Measurements from ENCODE around the gene F2. TPM values are rescaled to one million over a fixed set of nuclear protein-coding genes. Genes with fewer than 3 reads are reported as not detected.

Gene F2
- total RNA-seq, 1 experiment from 2014 or later = not detected

DNA sequence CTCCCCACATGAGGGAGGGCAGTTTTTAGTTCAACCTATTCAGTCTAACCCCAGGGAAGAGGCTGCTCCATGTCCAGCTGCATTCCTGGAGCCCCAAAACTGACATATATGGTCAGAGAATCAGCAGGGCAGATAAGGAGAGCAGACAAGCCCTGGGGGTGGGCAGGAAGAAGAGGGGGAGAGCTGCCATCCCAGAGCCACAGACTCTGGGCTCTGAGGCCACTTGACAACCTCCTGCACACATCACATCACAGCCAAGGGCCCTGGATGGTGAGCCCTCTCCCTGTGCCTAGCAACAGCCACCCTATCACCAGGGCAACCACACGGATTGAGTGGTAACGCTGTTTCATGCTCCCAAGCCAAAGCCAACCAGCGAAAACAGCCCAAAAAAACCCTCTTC lies 21.7 kb upstream of the F2 start:
- no TSS peak for BruUV-seq (replicated peaks)
- ChIA-PET CTCF (no interaction called here), POLR2A (interaction anchor here (0.9 to 7.0 kb wide), 3 partner anchors 11 to 81 kb away, joined by 5 to 150 read pairs (median 7); no protein-coding TSS in a partner anchor)
- Mint-ChIP-seq H3K4me1 (ENCODE audit: insufficient read depth, unreplicated experiment) (peaks cover 21% of the 10 kb centered on the region), H3K9me3 (ENCODE audit: unreplicated experiment) (no peaks in the 10 kb centered on the region), H3K27ac (ENCODE audit: low read depth, unreplicated experiment) (peak overlapping the region; percentile 13), H3K36me3 (ENCODE audit: insufficient read depth, unreplicated experiment) (peaks cover 54% of the 10 kb centered on the region), H3K27me3 (ENCODE audit: insufficient read depth, unreplicated experiment) (no peaks in the 10 kb centered on the region), H3K4me3 (ENCODE audit: unreplicated experiment) (no peak overlapping the region)
- DNase-seq (ENCODE audit: unreplicated experiment) = no peak
- intact Hi-C loops (cut with micrococcal nuclease) = no loop called here
- TF ChIP-seq, protein P1, sequence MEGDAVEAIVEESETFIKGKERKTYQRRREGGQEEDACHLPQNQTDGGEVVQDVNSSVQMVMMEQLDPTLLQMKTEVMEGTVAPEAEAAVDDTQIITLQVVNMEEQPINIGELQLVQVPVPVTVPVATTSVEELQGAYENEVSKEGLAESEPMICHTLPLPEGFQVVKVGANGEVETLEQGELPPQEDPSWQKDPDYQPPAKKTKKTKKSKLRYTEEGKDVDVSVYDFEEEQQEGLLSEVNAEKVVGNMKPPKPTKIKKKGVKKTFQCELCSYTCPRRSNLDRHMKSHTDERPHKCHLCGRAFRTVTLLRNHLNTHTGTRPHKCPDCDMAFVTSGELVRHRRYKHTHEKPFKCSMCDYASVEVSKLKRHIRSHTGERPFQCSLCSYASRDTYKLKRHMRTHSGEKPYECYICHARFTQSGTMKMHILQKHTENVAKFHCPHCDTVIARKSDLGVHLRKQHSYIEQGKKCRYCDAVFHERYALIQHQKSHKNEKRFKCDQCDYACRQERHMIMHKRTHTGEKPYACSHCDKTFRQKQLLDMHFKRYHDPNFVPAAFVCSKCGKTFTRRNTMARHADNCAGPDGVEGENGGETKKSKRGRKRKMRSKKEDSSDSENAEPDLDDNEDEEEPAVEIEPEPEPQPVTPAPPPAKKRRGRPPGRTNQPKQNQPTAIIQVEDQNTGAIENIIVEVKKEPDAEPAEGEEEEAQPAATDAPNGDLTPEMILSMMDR (IDR thresholded peaks at IDR 0.05; ENCODE audit: unreplicated experiment) = no peak

DNA sequence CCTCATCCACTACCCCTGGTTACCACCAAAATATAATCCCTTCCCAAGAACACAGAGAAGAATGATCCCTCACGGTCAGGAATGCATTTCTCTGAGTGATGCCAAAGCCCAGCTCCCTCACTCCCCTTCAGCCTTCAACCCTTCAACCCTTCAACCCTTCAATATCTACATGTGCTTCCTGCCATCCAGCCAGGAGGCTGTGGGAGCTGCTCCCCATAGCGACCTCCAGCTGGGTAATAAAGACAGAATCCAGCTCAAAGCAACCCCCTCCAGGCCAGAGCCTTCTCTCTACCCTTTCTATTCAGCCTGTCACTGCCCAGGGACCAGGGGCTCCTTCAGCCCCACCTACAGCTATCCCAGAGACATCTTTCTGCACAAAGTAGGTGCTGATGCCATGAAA lies 21.3 kb upstream of the F2 start:
- ChIA-PET CTCF (interaction anchor here (0.7 kb wide), 1 partner anchor 10 kb away, joined by 5 read pairs; no protein-coding TSS in a partner anchor), POLR2A (interaction anchor here (0.9 to 7.0 kb wide), 3 partner anchors 11 to 81 kb away, joined by 5 to 150 read pairs (median 7); no protein-coding TSS in a partner anchor)
- peaks cover 21% of the 10 kb centered on the region for H3K4me1 Mint-ChIP-seq (ENCODE audit: insufficient read depth, unreplicated experiment)
- TF ChIP-seq, protein P1 (IDR thresholded peaks at IDR 0.05; ENCODE audit: unreplicated experiment) = no peak
- no peaks in the 10 kb centered on the region for H3K27me3 Mint-ChIP-seq (ENCODE audit: insufficient read depth, unreplicated experiment)
- peaks cover 55% of the 10 kb centered on the region for H3K36me3 Mint-ChIP-seq (ENCODE audit: insufficient read depth, unreplicated experiment)
- DNase-seq (ENCODE audit: unreplicated experiment) = no peak
- H3K9me3 Mint-ChIP-seq (ENCODE audit: unreplicated experiment) = no peaks in the 10 kb centered on the region
- no peak overlapping the region for H3K4me3 Mint-ChIP-seq (ENCODE audit: unreplicated experiment)
- intact Hi-C loops (cut with micrococcal nuclease) = no loop called here
- H3K27ac Mint-ChIP-seq (ENCODE audit: low read depth, unreplicated experiment) = peak overlapping the region; percentile 13
- BruUV-seq (replicated peaks) = no TSS peak

DNA sequence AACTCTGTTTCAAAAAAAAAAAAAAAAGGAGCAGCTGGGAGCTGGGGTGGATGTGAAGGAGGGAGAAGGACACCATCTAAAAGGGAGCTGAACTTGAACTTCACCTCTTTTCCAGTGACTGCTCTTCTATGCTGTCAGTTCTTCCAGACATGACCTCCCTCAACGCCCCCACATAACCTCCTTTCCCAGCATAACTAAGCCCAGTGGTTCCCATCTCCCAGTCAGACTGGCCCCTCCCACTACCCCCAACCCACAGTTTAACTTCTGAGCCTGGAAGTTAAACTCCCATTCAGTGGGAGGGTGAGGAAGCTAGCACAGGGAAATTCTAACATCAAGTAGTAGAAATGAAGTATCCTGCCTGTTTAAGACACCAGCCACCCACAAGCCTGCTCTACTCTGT lies 20.4 kb upstream of the F2 start:
- no peaks in the 10 kb centered on the region for H3K27me3 Mint-ChIP-seq (ENCODE audit: insufficient read depth, unreplicated experiment)
- DNase-seq (ENCODE audit: unreplicated experiment) = no peak
- H3K27ac Mint-ChIP-seq (ENCODE audit: low read depth, unreplicated experiment) = no peak overlapping the region
- intact Hi-C loops (cut with micrococcal nuclease) = no loop called here
- TF ChIP-seq, protein P1 (IDR thresholded peaks at IDR 0.05; ENCODE audit: unreplicated experiment) = no peak
- no peaks in the 10 kb centered on the region for H3K9me3 Mint-ChIP-seq (ENCODE audit: unreplicated experiment)
- no TSS peak for BruUV-seq (replicated peaks)
- peaks cover 52% of the 10 kb centered on the region for H3K36me3 Mint-ChIP-seq (ENCODE audit: insufficient read depth, unreplicated experiment)
- ChIA-PET CTCF (interaction anchor here (0.6 to 0.7 kb wide), 4 partner anchors 11 to 321 kb away, joined by 3 to 5 read pairs (median 4); partner anchors contain the start of gene HARBI1), POLR2A (interaction anchor here (1.1 to 7.0 kb wide), 4 partner anchors 12 to 82 kb away, joined by 7 to 150 read pairs (median 26); no protein-coding TSS in a partner anchor)
- peak overlapping the region; percentile 29 for H3K4me3 Mint-ChIP-seq (ENCODE audit: unreplicated experiment)
- peaks cover 21% of the 10 kb centered on the region for H3K4me1 Mint-ChIP-seq (ENCODE audit: insufficient read depth, unreplicated experiment)

DNA sequence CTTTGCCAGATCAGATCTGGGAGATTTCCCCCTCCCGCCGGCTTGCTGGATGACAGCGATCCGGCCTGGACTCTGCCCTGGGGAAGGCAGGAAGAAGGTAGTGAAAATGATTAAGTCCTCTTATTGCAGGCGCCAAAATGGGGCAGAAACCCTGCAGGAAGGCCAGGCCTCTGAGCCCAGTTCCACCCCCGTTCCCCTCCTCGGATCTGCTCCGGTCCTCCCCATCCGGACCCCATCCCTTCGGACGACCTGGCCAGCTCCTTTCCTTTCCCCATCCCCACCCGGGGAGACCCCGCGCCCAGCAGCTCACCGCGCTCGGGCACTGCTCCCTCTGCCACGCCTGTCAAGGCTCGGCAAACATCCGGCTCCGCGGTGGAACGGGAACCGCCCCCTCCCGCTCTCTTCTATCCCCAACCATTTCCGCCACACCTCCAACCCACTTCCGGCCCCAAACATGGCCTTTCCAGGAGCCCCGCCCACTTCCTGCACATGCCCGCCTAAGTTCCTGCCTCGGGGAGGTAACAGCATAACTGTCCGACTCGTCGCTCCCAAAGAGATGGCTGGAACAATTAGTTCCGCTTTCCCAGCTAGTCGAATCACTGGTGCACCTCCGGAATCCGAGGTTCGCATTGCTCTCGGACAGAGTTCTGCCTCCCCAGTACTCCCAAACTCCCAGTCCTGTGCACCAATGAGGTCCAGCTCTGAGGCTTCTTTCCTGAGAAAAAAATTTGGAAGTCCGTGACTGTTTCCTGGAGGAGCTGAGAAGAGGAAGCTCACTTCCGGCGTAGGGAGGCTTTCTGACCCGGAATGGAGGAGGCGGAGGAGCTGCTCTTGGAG lies 18.6 kb upstream of the F2 start, which contains the start of the genes ARHGAP1 and ZNF408:
TSS of gene ARHGAP1 (minus strand) at position 379 of the 837 bp plus-strand sequence. CDS start 4,512 bp downstream, outside the sequence.
TSS of gene ZNF408 (plus strand) at position 791 of the 837 bp plus-strand sequence. CDS start at position 808, 17 bp downstream.
- intact Hi-C loops (cut with micrococcal nuclease) = no loop called here
- Mint-ChIP-seq H3K27me3 (ENCODE audit: insufficient read depth, unreplicated experiment) (no peaks in the 10 kb centered on the region), H3K4me1 (ENCODE audit: insufficient read depth, unreplicated experiment) (peaks cover 21% of the 10 kb centered on the region), H3K36me3 (ENCODE audit: insufficient read depth, unreplicated experiment) (peaks cover 52% of the 10 kb centered on the region), H3K27ac (ENCODE audit: low read depth, unreplicated experiment) (peak within 1 kb of the TSS; percentile 98), H3K4me3 (ENCODE audit: unreplicated experiment) (peak within 1 kb of the TSS; percentile 99), H3K9me3 (ENCODE audit: unreplicated experiment) (no peaks in the 10 kb centered on the region)
- BruUV-seq (replicated peaks) = no TSS peak
- TF ChIP-seq, protein P1 (IDR thresholded peaks at IDR 0.05; ENCODE audit: unreplicated experiment) = no peak
- ChIA-PET POLR2A (interaction anchor here (0.6 to 7.0 kb wide), 23 partner anchors 10 to 779 kb away, joined by 3 to 150 read pairs (median 4); partner anchors contain the start of genes AMBRA1, ATG13, CKAP5 and CSTPP1), CTCF (interaction anchor here (0.8 to 1.9 kb wide), 3 partner anchors 10 to 31 kb away, joined by 5 to 9 read pairs (median 5); no protein-coding TSS in a partner anchor)
- DNase-seq (ENCODE audit: unreplicated experiment) = peak; percentile 98
